ACC112 (cell line): ENCODE data around the gene B3GNT4.
"Not testable (repeated sequence)": the region's sequence is repeated elsewhere in the genome, so short reads cannot be mapped to it uniquely, and the experiment has no call there.

Experiments
- H2AFZ ChIP-seq: fragments of 200-600 bp; sonication (generic); one replicate; pipeline ENCODE4 v1.6.0; 2017; ENCODE audit warnings: antibody characterized with exemption, low read length; ENCODE audit not compliant: unreplicated experiment
- H3K27ac ChIP-seq: fragments of 200-600 bp; sonication (generic); 2 replicates; pipeline ENCODE4 v1.5.1; 2014; ENCODE audit warnings: low read depth, mild to moderate bottlenecking, antibody characterized with exemption, low read length, moderate library complexity
- H3K27me3 ChIP-seq: fragments of 200-600 bp; sonication (generic); 2 replicates; pipeline ENCODE4 v1.6.1; 2014; ENCODE audit warnings: mild to moderate bottlenecking, antibody characterized with exemption, low read length, moderate library complexity, mixed read lengths; ENCODE audit not compliant: insufficient read depth
- H3K36me3 ChIP-seq: fragments of 200-600 bp; sonication (generic); 2 replicates; pipeline ENCODE4 v1.6.1; 2016; ENCODE audit warnings: mild to moderate bottlenecking, antibody characterized with exemption, low read length, moderate library complexity, mixed read lengths; ENCODE audit not compliant: insufficient read depth
- H3K4me1 ChIP-seq: fragments of 200-600 bp; sonication (generic); one replicate; pipeline ENCODE4 v1.6.1; 2016; ENCODE audit warnings: low read length, mixed read lengths; ENCODE audit not compliant: insufficient read depth, unreplicated experiment, control insufficient read depth
- H3K4me3 ChIP-seq: fragments of 200-600 bp; sonication (generic); 2 replicates; pipeline ENCODE4 v1.5.1; 2014; ENCODE audit warnings: mild to moderate bottlenecking, low read depth, low read length
- H3K79me2 ChIP-seq: fragments of 200-600 bp; sonication (generic); one replicate; pipeline ENCODE4 v1.6.0; 2016; ENCODE audit warnings: low read length; ENCODE audit not compliant: control insufficient read depth, unreplicated experiment, insufficient read depth

B3GNT4 gene

DNA sequence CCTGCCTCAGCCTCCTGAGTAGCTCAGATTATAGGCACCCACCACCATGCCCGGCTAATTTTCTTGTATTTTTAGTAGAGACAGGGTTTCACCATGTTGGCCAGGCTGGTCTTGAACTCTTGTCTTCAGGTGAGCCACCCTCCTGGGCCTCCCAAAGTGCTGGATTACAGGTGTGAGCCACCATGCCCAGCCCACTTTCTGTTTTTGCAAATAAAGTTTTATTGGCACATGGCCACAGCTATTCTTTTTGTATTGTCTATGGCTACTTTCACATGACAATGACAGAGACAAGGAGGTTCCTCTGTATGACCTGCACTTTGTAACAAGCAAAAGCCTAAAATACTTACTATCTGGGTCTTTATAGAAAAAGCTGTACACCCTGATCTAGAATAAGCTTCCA is 42.0 kb downstream of the B3GNT4 start:
- H3K27ac ChIP-seq: no peak overlapping the region
- H3K27me3 ChIP-seq: no peaks in the 10 kb centered on the region
- H3K4me3 ChIP-seq: no peak overlapping the region
- no peaks in the 10 kb centered on the region for H3K79me2 ChIP-seq
- H3K36me3 ChIP-seq: no peaks in the 10 kb centered on the region; the same call in 1 of the 2 replicates
- no peak overlapping the region for H2AFZ ChIP-seq
- no peaks in the 10 kb centered on the region for H3K4me1 ChIP-seq

DNA sequence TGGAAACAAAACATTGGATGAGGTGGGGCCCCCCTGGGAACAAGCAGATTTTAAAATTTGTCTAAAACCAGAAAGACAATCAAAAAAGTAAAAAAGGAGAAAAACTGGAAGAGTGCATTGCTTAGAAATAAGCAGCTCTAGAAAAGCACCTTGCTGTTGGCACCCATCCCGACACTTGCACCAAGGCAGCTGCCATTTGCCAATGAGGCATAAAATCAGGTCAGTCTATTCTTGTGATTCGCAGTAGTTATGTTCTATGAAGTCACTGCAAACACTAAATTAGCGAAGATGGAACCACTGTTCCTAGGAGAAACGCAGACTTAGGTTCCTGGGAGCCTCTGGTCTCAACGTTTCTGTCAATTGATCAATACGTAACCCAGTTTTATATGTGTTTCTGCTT is 46.5 kb downstream of the B3GNT4 start:
- Histone ChIP-seq H3K79me2 (no peaks in the 10 kb centered on the region), H2AFZ (no peak overlapping the region), H3K27ac (no peak overlapping the region), H3K27me3 (no peaks in the 10 kb centered on the region), H3K4me1 (no peaks in the 10 kb centered on the region), H3K36me3 (no peaks in the 10 kb centered on the region; the same call in 1 of the 2 replicates), H3K4me3 (no peak overlapping the region)

DNA sequence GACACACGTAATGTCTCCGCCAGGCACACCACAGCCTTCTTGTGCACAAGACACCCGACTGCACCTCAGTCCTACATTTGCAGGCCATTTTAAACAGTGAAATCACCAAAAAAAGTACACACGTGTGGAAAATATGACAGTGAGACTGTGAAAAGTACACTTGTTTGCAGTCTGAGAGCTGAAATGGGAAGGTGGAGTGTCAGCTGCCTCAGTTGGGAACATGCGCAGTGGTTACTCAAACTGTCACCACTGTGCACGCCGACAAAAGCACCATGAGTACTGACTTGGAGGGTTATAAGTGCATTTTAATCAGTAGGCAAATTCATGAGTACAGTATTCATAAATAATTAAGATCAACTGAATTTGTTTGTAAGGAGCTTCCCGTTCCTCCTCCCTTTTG is 47.0 kb downstream of the B3GNT4 start:
- Histone ChIP-seq H3K79me2 (no peaks in the 10 kb centered on the region), H3K4me3 (no peak overlapping the region), H3K27ac (no peak overlapping the region), H3K27me3 (no peaks in the 10 kb centered on the region), H2AFZ (no peak overlapping the region), H3K36me3 (no peaks in the 10 kb centered on the region; the same call in 1 of the 2 replicates), H3K4me1 (no peaks in the 10 kb centered on the region)

DNA sequence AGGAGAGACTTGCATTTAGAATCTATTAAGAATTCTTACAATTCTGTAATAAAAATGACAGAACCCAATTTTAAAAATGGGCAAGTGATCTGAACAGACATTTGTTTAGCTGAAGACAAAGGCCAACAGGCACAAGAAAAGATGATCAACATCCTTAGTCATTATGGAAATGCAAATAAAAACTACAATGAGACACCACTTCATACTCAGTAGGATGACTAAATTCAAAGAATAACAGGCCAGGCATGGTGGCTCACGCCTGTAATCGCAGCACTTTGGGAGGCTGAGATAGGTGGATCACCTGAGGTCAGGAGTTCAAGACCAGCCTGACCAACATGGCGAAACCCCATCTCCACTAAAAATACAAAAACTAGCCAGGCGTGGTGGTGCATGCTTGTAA is 55.0 kb downstream of the B3GNT4 start:
- H3K4me1 ChIP-seq, H3K4me3 ChIP-seq, H3K79me2 ChIP-seq, H3K36me3 ChIP-seq, H3K27ac ChIP-seq, H3K27me3 ChIP-seq, H2AFZ ChIP-seq: not testable (repeated sequence)
